ENCODE results near the gene ACTN3.
"Not testable (repeated sequence)": the region's sequence is repeated elsewhere in the genome, so short reads cannot be mapped to it uniquely, and the experiment has no call there.

ACTN3 gene

DNA sequence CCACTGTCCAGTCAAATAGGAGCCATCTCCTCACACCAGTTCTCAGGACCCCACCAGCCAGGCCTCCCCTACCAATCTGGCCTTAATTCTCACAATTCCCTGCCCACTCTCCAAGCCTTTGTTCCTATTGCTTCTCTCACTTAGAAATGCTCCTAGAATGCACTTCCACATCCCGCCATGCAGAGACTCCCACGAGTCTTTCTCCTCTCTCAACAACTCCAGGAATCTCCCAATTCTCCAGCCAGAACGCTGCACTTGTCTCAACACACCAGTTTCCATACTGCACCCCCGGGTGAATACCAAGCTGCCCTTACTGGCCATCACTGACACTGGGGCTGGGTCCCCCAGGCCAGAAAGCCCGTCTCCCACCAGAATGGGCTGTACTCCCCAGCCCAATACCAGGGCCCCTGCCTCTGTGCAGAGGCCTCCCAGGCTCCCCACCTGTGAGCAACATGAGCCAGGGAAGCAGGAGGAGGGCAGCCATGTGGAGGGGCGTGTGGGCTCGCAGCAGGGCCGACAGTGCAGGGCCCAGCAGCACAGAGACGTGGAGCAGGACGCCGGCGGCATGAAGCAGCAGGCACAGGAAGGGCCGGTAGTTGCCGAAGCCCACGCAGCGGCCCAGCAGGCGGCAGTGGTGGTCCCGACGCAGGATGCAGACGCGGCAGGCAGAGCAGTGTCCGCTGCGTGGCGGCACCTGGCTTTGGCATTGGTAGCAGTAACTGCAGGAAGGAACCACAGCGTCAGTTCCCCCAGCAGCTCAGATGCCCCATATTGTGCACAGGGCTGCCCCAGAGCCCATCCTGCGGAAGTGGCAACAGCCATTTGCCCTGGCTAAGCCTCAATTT is 3.2 kb upstream of the ACTN3 start:
- in situ Hi-C loops (cut with MboI; ENCODE audit: low pct_unique_long_range_greater_than_20kb, low sequenced_read_pairs, unreplicated experiment) = no loop called here
- DNase-seq (ENCODE audit: low spot score) = peak; percentile 79
- peak; percentile 73 for TF ChIP-seq CTCF (IDR thresholded peaks at IDR 0.05; ENCODE audit: extremely low read depth, insufficient read depth, missing control alignments)

DNA sequence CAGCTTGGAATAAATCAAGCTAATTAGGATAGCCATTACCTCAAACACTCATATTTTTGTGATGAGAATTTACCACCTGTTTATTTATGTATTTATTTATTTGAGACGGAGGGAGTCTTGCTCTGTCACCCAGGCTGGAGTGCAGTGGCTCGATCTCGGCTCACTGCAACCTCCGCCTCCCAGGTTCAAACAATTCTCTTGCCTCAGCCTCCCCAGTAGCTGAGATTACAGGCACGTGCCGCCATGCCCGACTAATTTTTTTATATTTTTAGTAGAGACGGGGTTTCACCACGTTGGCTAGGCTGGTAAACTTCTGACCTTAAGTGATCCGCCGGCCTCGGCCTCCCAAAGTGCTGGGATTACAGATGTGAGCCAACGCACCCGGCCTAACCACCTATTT is 1.8 kb upstream of the ACTN3 start:
- DNase-seq (ENCODE audit: low spot score); in situ Hi-C loops (cut with MboI; ENCODE audit: low pct_unique_long_range_greater_than_20kb, low sequenced_read_pairs, unreplicated experiment): not testable (repeated sequence)

GRCh38 chr11:66545701-66546367 is 869 bp upstream of the ACTN3 start, which contains the start of gene ZDHHC24:
TSS of gene ZDHHC24 (minus strand) at chr11:66546048. CDS start at chr11:66546003, 45 bp downstream.
- peak; percentile 99 for DNase-seq (ENCODE audit: low spot score)
- TF ChIP-seq CTCF (IDR thresholded peaks at IDR 0.05; ENCODE audit: extremely low read depth, insufficient read depth, missing control alignments) = no peak
- in situ Hi-C loops (cut with MboI; ENCODE audit: low pct_unique_long_range_greater_than_20kb, low sequenced_read_pairs, unreplicated experiment) = no loop called here

GRCh38 chr11:66546966-66547661 is 411 bp downstream of the ACTN3 start:
- DNase-seq (ENCODE audit: low spot score) = no peak
- no peak for TF ChIP-seq CTCF (IDR thresholded peaks at IDR 0.05; ENCODE audit: extremely low read depth, insufficient read depth, missing control alignments)
- in situ Hi-C loops (cut with MboI; ENCODE audit: low pct_unique_long_range_greater_than_20kb, low sequenced_read_pairs, unreplicated experiment) = no loop called here

DNA sequence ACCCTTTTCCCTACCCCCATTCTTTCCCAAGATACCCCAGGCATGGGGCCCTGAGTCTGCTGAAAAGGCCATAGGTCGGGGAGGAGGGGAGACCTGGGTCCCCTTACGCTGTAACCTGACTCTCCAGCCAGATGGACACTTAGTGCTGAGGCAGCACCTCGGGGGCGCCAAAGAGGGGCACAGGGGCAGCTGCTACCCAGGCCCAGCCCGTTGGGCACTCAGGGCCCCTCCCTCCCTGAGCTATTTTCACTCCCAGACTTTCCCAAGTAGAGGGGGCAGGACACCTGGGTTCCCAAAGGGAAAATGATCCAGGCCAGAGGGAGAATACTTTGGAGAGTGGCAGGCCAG is 933 bp downstream of the ACTN3 start:
- TF ChIP-seq CTCF (IDR thresholded peaks at IDR 0.05; ENCODE audit: extremely low read depth, insufficient read depth, missing control alignments) = no peak
- DNase-seq (ENCODE audit: low spot score) = no peak
- in situ Hi-C loops (cut with MboI; ENCODE audit: low pct_unique_long_range_greater_than_20kb, low sequenced_read_pairs, unreplicated experiment) = no loop called here

DNA sequence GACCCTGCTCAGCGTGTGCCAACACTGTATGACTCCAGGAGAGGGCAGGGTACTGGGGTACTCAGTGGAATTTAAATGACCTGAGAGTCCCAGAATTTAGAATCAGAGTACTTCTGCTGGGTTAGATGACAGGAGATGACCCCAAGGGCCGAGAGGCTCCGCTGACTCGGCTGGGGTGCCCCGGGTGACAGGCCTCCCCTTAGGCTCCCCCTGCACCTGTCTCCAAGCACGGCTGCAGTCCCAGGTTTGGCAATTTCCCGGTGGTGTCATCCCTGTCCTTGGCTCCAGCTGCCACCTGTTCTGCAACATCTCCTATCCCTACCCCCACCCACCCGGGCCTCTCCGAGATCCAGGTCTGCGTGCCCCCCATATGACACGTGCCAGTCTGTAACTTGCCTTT is 1.3 kb downstream of the ACTN3 start:
- DNase-seq (ENCODE audit: low spot score) = no peak
- in situ Hi-C loops (cut with MboI; ENCODE audit: low pct_unique_long_range_greater_than_20kb, low sequenced_read_pairs, unreplicated experiment) = no loop called here
- no peak for TF ChIP-seq CTCF (IDR thresholded peaks at IDR 0.05; ENCODE audit: extremely low read depth, insufficient read depth, missing control alignments)

Data from GM13977 (cell line).